Esophagus squamous epithelium (tissue), 5 donors: ENCODE measurements around the gene ADAMTS12. TPM values are rescaled to one million over a fixed set of nuclear protein-coding genes. Genes with fewer than 3 reads are reported as not detected.

Source experiments
- DNase-seq: peaks from one replicate; lab custom pipeline; 2025; lab: John Stamatoyannopoulos, UW
- H3K27ac ChIP-seq, 4 donors: fragments of 200-600 bp; sonication (generic); one replicate each; pipeline ENCODE4 v1.5.1; 2016 to 2019; ENCODE audit warnings: mild to moderate bottlenecking in 1 of 4
- H3K27me3 ChIP-seq, 4 donors: fragments of 200-600 bp; sonication (generic); 1 replicate in 3 of 4; 2 replicates in 1 of 4; pipeline versions ENCODE4 v1.5.1 to v1.6.0; 2017 to 2021; ENCODE audit warnings: antibody characterized with exemption in 1 of 4
- H3K36me3 ChIP-seq, 3 donors: fragments of 200-600 bp; sonication (generic); one replicate each; pipeline ENCODE4 v1.5.1; 2016 to 2019
- H3K4me1 ChIP-seq, 3 donors: fragments of 200-600 bp; sonication (generic); one replicate each; pipeline ENCODE4 v1.5.1; 2017 to 2019
- H3K4me3 ChIP-seq, 4 donors: fragments of 200-600 bp; sonication (generic); 1 replicate in 3 of 4; 2 replicates in 1 of 4; pipeline ENCODE4 v1.5.1; 2016 to 2019; ENCODE audit warnings: mild to moderate bottlenecking in 2 of 4, moderate library complexity in 1 of 4
- H3K9me3 ChIP-seq, 3 donors: fragments of 200-600 bp; sonication (generic); one replicate each; pipeline ENCODE4 v1.5.1; 2016 to 2019
- POLR2A ChIP-seq, 4 donors: fragments of 450-650 bp; IDR thresholded peaks; one replicate each; pipeline ENCODE4 v1.6.1; 2017; ENCODE audit warnings: antibody characterized with exemption in 4 of 4, mild to moderate bottlenecking in 4 of 4, moderate library complexity in 3 of 4
- WGBS, 2 donors: methylation state at CpG; one replicate each; pipeline ENCODE4 v1.1.5; 2018; 5-methylcytosine and 5-hydroxymethylcytosine counted together
- intact Hi-C: fragments of 100-400 bp; cut with DNase I; formaldehyde crosslinking; loops from one replicate; pipeline ENCODE4 v1.15.0; 2022
- total RNA-seq, 4 donors: library from RNA; depleted of rRNA; stranded (reverse); fragments of >200 nt; gene quantifications; one replicate each; pipeline ENCODE4 v1.1.0, GENCODE V29; 2016
- TF ChIP-seq, protein P1 (sequence below), 6 experiments: fragments of 450-650 bp in 4 of 6; fragments of 200-600 bp in 2 of 6; sonication (generic) in 2 of 6; IDR thresholded peaks; one replicate each; pipeline ENCODE4 v1.5.1; 2016 to 2019; ENCODE audit warnings: antibody characterized with exemption in 6 of 6, mild to moderate bottlenecking in 4 of 6, moderate library complexity in 4 of 6
- donor health status: DM: yes; HTN: yes; CAD: no.

The ADAMTS12 gene
- total RNA-seq, 4 donors from 2014 or later = 0.73 to 1.3 (median 0.76) TPM; not detected in 1

DNA sequence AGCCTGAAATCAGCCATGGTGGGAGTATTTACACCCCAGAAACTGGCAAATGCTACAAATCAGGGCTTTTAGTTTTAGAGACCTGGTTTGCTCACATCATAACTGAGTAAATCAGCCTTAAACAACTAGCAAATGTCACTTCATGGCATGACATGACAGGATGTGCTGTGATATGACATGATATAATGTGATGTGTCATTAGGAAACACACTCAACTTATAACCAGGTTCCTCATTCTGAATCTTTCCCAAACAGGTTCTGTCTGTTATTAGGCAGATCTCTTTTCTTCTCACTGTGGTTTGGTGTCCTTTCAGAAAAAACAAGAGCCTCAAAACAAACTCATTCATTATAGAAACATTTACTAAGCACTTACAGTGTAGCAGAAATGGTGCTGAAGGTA, 90.5 kb downstream of the ADAMTS12 start:
- Histone ChIP-seq H3K27me3 (no peaks in the 10 kb centered on the region), H3K36me3 (no peaks in the 10 kb centered on the region), H3K9me3 (no peaks in the 10 kb centered on the region), H3K4me3 (no peak overlapping the region), H3K27ac (no peak overlapping the region), H3K4me1 (no peaks in the 10 kb centered on the region)
- intact Hi-C loops = no loop called here
- TF ChIP-seq, protein P1, sequence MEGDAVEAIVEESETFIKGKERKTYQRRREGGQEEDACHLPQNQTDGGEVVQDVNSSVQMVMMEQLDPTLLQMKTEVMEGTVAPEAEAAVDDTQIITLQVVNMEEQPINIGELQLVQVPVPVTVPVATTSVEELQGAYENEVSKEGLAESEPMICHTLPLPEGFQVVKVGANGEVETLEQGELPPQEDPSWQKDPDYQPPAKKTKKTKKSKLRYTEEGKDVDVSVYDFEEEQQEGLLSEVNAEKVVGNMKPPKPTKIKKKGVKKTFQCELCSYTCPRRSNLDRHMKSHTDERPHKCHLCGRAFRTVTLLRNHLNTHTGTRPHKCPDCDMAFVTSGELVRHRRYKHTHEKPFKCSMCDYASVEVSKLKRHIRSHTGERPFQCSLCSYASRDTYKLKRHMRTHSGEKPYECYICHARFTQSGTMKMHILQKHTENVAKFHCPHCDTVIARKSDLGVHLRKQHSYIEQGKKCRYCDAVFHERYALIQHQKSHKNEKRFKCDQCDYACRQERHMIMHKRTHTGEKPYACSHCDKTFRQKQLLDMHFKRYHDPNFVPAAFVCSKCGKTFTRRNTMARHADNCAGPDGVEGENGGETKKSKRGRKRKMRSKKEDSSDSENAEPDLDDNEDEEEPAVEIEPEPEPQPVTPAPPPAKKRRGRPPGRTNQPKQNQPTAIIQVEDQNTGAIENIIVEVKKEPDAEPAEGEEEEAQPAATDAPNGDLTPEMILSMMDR (IDR thresholded peaks at IDR 0.05) = no peak
- TF ChIP-seq POLR2A (IDR thresholded peaks at IDR 0.05) = no peak
- no peak for DNase-seq

- intact Hi-C loops = no loop called here
- WGBS, 2 donors = 60 to 64% methylated on average over 7 of the region's 7 CpGs
- no peaks in the 10 kb centered on the region for H3K9me3 ChIP-seq
- DNase-seq = no peak
- H3K4me1 ChIP-seq = no peaks in the 10 kb centered on the region
- H3K27ac ChIP-seq = no peak overlapping the region
- no peaks in the 10 kb centered on the region for H3K27me3 ChIP-seq
- H3K4me3 ChIP-seq = no peak overlapping the region
- TF ChIP-seq, protein P1 (IDR thresholded peaks at IDR 0.05) = no peak
- no peak for TF ChIP-seq POLR2A (IDR thresholded peaks at IDR 0.05)
- no peaks in the 10 kb centered on the region for H3K36me3 ChIP-seq
Observed at GRCh38 chr5:33800241-33800950, 91.4 kb downstream of the ADAMTS12 start.

DNA sequence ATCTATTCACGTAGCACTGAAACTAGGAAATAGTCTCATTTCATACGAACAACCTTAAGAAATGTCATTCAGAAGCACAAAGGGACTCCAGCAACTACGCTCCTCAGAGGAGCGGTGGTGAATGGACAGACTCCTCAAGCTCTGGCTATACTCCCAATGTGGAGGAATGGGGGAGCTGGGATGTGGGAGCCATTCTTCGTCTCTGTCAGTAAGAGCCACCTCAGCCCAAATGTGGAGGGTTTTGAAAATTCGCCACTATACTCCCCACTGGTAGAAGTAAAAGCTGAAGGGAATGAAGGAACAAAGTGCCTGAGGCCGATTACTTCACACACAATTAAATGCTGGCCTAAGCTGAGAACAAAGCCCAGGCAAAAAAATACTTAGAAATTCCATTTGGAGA, 96.3 kb downstream of the ADAMTS12 start:
- no peaks in the 10 kb centered on the region for H3K27me3 ChIP-seq
- no peaks in the 10 kb centered on the region for H3K36me3 ChIP-seq
- no peak overlapping the region for H3K4me3 ChIP-seq
- TF ChIP-seq POLR2A (IDR thresholded peaks at IDR 0.05) = no peak
- TF ChIP-seq, protein P1 (IDR thresholded peaks at IDR 0.05) = no peak
- intact Hi-C loops = no loop called here
- no peaks in the 10 kb centered on the region for H3K9me3 ChIP-seq
- no peak for DNase-seq
- H3K27ac ChIP-seq = no peak overlapping the region
- WGBS, 2 donors = 64 to 80% methylated on average over 7 of the region's 7 CpGs
- no peaks in the 10 kb centered on the region for H3K4me1 ChIP-seq

- Histone ChIP-seq H3K27ac (peak overlapping the region in 1 of 4 donors; percentile 13), H3K9me3 (no peaks in the 10 kb centered on the region), H3K4me1 (no peaks in the 10 kb centered on the region), H3K36me3 (no peaks in the 10 kb centered on the region), H3K4me3 (no peak overlapping the region), H3K27me3 (no peaks in the 10 kb centered on the region)
- 73% methylated on average over 8 of the region's 8 CpGs for whole genome bisulfite sequencing, 2 donors
- intact Hi-C loops = no loop called here
- TF ChIP-seq, protein P1 (IDR thresholded peaks at IDR 0.05) = no peak
- TF ChIP-seq POLR2A (IDR thresholded peaks at IDR 0.05) = no peak
- no peak for DNase-seq
Observed at GRCh38 chr5:33794550-33795181, 97.1 kb downstream of the ADAMTS12 start.

DNA sequence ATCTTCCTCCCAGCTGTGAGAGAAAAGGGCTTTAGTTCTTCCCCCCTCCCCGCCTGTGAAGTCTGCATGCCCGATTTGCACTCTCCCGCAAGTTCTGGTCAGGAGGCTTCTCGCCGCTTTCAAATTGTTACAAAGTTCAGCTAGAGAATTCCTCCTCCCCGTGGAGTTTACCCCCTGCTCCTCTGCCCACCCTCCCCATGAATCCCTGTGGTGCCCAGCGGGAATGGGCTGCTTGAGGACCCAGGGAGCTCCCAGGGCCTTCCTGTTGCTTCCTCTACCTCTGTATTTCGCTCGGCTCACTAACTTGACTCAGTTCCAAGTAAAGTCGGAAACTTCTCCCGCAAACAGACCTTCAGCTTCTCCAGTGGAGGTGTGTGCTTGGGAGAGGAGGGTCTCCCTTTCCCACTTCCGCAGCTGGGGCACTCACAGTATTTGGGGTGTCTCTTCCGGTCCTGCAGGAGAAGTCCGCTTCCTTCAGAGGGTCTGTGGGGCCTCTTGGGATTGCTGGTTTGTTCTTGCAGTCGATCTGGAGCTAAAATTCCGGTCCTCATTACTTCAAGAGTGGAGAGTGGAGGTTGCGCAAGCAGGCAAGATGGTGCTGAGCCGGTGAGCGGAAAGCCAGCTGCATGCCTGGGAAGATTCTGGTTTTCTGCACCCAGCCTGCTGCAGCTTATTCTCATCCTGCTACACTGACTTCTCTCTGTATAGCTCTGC, 97.8 kb downstream of the ADAMTS12 start:
- intact Hi-C loops = no loop called here
- Histone ChIP-seq H3K4me1 (no peaks in the 10 kb centered on the region), H3K4me3 (no peak overlapping the region), H3K9me3 (no peaks in the 10 kb centered on the region), H3K27me3 (no peaks in the 10 kb centered on the region), H3K36me3 (no peaks in the 10 kb centered on the region), H3K27ac (peak overlapping the region in 2 of 4 donors; percentile 7 to 29)
- DNase-seq = no peak
- TF ChIP-seq POLR2A (IDR thresholded peaks at IDR 0.05) = no peak
- WGBS, 2 donors = 82% methylated on average over 13 to 15 of the region's 19 CpGs
